BE2C (cell line): ENCODE data around the gene EHD1.

ENCODE experiments used
- DNase-seq: peaks from one replicate; pipeline ENCODE4 v3.0.0-alpha.2; 2020
- H3K27me3 ChIP-seq: fragments of 250-450 bp; sonication (Bioruptor Pico); 2 replicates; pipeline ENCODE4 v1.5.1; 2020; ENCODE audit warnings: mild to moderate bottlenecking
- H3K36me3 ChIP-seq: fragments of 250-450 bp; sonication (Bioruptor Pico); 2 replicates; pipeline ENCODE4 v1.5.1; 2020; ENCODE audit warnings: mild to moderate bottlenecking
- H3K4me1 ChIP-seq: fragments of 250-450 bp; sonication (Bioruptor Pico); 2 replicates; pipeline ENCODE4 v1.5.1; 2020
- H3K4me3 ChIP-seq: 2 replicates; pipeline ENCODE4 v1.5.1; 2011; ENCODE audit warnings: low read depth, low read length
- H3K9me3 ChIP-seq: fragments of 250-450 bp; sonication (Bioruptor Pico); 2 replicates; pipeline ENCODE4 v1.5.1; 2020
- TF ChIP-seq, protein P1 (sequence below): IDR thresholded peaks from 2 replicates; pipeline ENCODE4 v1.5.1; 2012; ENCODE audit warnings: mild to moderate bottlenecking, low read depth, low read length

The EHD1 gene

GRCh38 chr11:64874308-64875240, 3.8 kb downstream of the EHD1 start:
- Histone ChIP-seq H3K9me3 (no peaks in the 10 kb centered on the region), H3K4me3 (no peak overlapping the region), H3K36me3 (no peaks in the 10 kb centered on the region), H3K4me1 (peaks cover 7% of the 10 kb centered on the region), H3K27me3 (no peaks in the 10 kb centered on the region)
- TF ChIP-seq, protein P1, sequence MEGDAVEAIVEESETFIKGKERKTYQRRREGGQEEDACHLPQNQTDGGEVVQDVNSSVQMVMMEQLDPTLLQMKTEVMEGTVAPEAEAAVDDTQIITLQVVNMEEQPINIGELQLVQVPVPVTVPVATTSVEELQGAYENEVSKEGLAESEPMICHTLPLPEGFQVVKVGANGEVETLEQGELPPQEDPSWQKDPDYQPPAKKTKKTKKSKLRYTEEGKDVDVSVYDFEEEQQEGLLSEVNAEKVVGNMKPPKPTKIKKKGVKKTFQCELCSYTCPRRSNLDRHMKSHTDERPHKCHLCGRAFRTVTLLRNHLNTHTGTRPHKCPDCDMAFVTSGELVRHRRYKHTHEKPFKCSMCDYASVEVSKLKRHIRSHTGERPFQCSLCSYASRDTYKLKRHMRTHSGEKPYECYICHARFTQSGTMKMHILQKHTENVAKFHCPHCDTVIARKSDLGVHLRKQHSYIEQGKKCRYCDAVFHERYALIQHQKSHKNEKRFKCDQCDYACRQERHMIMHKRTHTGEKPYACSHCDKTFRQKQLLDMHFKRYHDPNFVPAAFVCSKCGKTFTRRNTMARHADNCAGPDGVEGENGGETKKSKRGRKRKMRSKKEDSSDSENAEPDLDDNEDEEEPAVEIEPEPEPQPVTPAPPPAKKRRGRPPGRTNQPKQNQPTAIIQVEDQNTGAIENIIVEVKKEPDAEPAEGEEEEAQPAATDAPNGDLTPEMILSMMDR, result no peak
- DNase-seq, result no peak

DNA sequence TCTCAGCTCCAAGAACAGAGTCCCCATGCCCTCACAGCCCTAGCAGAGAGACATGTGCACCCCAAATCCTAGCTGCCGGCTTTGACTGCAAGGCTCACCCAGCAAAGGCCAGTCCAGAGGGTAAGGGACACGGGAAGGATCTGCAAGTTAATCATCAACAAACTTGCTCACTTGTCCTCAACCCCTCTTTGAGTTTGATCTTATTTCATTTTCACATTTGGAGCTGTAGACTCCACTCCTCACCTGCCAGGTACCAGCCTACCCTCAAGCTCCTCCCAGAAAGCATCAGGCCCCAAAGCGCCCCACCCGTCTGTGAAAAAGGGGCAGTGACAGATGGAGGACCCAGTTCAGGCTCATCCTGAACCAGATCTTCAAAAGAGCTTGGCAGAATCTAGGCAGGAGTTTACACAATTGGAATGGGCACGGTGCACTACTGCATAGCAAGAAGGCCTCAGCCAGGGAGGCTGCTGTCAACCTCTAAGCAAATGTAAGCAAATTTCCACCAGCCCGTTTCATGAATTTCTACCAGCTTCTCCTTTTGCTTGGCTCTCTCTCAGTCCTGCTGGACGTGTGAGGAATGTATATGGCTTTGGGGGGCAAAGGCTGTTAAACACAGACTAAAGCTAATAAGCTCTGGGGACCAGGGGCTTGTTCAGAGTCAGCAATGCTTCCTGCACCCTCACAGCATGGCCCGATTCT, 5.5 kb downstream of the EHD1 start:
- no peaks in the 10 kb centered on the region for H3K36me3 ChIP-seq
- TF ChIP-seq, protein P1, result no peak
- H3K4me3 ChIP-seq, result no peak overlapping the region
- DNase-seq, result no peak
- no peaks in the 10 kb centered on the region for H3K27me3 ChIP-seq
- peaks cover 7% of the 10 kb centered on the region for H3K4me1 ChIP-seq
- H3K9me3 ChIP-seq, result no peaks in the 10 kb centered on the region

DNA sequence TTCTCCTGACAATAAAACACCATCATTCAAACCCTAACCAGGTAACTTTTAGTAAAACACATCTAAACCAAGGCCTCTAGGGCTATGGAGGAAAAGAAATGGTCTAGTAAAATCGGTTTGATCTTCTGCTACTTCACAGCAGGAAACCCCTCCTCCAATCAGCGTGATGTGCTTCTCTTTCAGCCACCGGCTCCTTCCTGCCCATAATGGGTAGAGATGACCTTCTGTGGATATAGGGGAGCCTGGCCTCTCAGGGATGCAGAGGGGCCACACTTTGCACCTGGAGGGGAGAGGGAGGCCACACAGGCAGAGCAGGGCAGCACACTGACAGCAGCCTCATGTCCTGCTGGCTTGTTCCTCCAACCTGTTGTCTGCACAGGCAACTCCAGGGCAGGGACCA, 6.9 kb downstream of the EHD1 start:
- DNase-seq, result no peak
- Histone ChIP-seq H3K36me3 (no peaks in the 10 kb centered on the region), H3K4me1 (peaks cover 7% of the 10 kb centered on the region), H3K4me3 (no peak overlapping the region), H3K9me3 (no peaks in the 10 kb centered on the region), H3K27me3 (no peaks in the 10 kb centered on the region)
- TF ChIP-seq, protein P1, result no peak

- Histone ChIP-seq H3K4me1 (peaks cover 7% of the 10 kb centered on the region), H3K4me3 (no peak overlapping the region), H3K36me3 (no peaks in the 10 kb centered on the region)
These were observed 7.4 kb downstream of the EHD1 start for GRCh38 chr11:64870893-64871466.

GRCh38 chr11:64870176-64870892, 8.1 kb downstream of the EHD1 start:
- no peak overlapping the region for H3K4me3 ChIP-seq
- no peaks in the 10 kb centered on the region for H3K27me3 ChIP-seq
- no peaks in the 10 kb centered on the region for H3K36me3 ChIP-seq
- no peak for DNase-seq
- H3K4me1 ChIP-seq, result peaks cover 7% of the 10 kb centered on the region
- H3K9me3 ChIP-seq, result no peaks in the 10 kb centered on the region
- TF ChIP-seq, protein P1, result no peak

More at GRCh38 chr11:64870893-64871466, 7.4 kb downstream of the EHD1 start:
- TF ChIP-seq, protein P1, result no peak
- Histone ChIP-seq H3K27me3 (no peaks in the 10 kb centered on the region), H3K9me3 (no peaks in the 10 kb centered on the region)
- DNase-seq, result no peak
